GM21528 (cell line): Measurements from ENCODE around the gene TUT4.
"Not testable (repeated sequence)": the region's sequence is repeated elsewhere in the genome, so short reads cannot be mapped to it uniquely, and the experiment has no call there.

Source experiments
- ATAC-seq: cut with Tn5 transposase; IDR thresholded peaks from one replicate; pipeline ENCODE4 v1.9.1; 2021; ENCODE audit warnings: mild to moderate bottlenecking, moderate library complexity; ENCODE audit not compliant: unreplicated experiment, low FRiP score

TUT4 gene

GRCh38 chr1:52552505-52553361 lies at the start of gene TUT4:
Gene TUT4, minus strand, starts transcription at chr1:52553092. Its CDS starts 26,812 bp downstream, at chr1:52526280.
- ATAC-seq, result peak; percentile 42

GRCh38 chr1:52601991-52602855 lies 49.3 kb upstream of the TUT4 start, which contains the start of gene GPX7:
Gene GPX7, plus strand, starts transcription at chr1:52602371. Its CDS starts 39 bp downstream, at chr1:52602410.
- ATAC-seq, result no peak

- ATAC-seq, result no peak
Observed at GRCh38 chr1:52601519-52601918, 48.6 kb upstream of the TUT4 start.

GRCh38 chr1:52600533-52601179 lies 47.8 kb upstream of the TUT4 start:
- no peak for ATAC-seq

GRCh38 chr1:52599236-52599635 lies 46.3 kb upstream of the TUT4 start:
- no peak for ATAC-seq

- ATAC-seq, result no peak
Observed at GRCh38 chr1:52598729-52599128, 45.8 kb upstream of the TUT4 start.

GRCh38 chr1:52597912-52598311 lies 45.0 kb upstream of the TUT4 start:
- no peak for ATAC-seq

GRCh38 chr1:52595061-52595460 lies 42.2 kb upstream of the TUT4 start:
- ATAC-seq, result no peak

GRCh38 chr1:52593495-52593894 lies 40.6 kb upstream of the TUT4 start:
- ATAC-seq, result no peak

- no peak for ATAC-seq
Observed at GRCh38 chr1:52592637-52593323, 39.9 kb upstream of the TUT4 start.

GRCh38 chr1:52590266-52590665 lies 37.4 kb upstream of the TUT4 start:
- ATAC-seq, result no peak

- no peak for ATAC-seq
Observed at GRCh38 chr1:52588535-52588934, 35.6 kb upstream of the TUT4 start.

- no peak for ATAC-seq
Observed at GRCh38 chr1:52588027-52588426, 35.1 kb upstream of the TUT4 start.

GRCh38 chr1:52585474-52585873 lies 32.6 kb upstream of the TUT4 start:
- no peak for ATAC-seq

- ATAC-seq, result no peak
Observed at GRCh38 chr1:52582116-52582696, 29.3 kb upstream of the TUT4 start.

GRCh38 chr1:52580283-52580682 lies 27.4 kb upstream of the TUT4 start:
- no peak for ATAC-seq

GRCh38 chr1:52579415-52579814 lies 26.5 kb upstream of the TUT4 start:
- ATAC-seq, result no peak

GRCh38 chr1:52578066-52578465 lies 25.2 kb upstream of the TUT4 start:
- ATAC-seq, result not testable (repeated sequence)

- ATAC-seq, result no peak
Observed at GRCh38 chr1:52576074-52576473, 23.2 kb upstream of the TUT4 start.

GRCh38 chr1:52574594-52574993 lies 21.7 kb upstream of the TUT4 start:
- no peak for ATAC-seq
